CD4-positive, alpha-beta T cell treated with Interferon gamma for 1 hour (primary cell): ENCODE results near the gene ARMH1.
"Not testable (repeated sequence)": the region's sequence is repeated elsewhere in the genome, so short reads cannot be mapped to it uniquely, and the experiment has no call there.

Source experiments
- DNase-seq: peaks from one replicate; pipeline ENCODE4 v3.0.0-alpha.2; 2020

ARMH1 gene

GRCh38 chr1:44696101-44696500 lies 21.6 kb downstream of the ARMH1 start:
- DNase-seq = no peak

DNA sequence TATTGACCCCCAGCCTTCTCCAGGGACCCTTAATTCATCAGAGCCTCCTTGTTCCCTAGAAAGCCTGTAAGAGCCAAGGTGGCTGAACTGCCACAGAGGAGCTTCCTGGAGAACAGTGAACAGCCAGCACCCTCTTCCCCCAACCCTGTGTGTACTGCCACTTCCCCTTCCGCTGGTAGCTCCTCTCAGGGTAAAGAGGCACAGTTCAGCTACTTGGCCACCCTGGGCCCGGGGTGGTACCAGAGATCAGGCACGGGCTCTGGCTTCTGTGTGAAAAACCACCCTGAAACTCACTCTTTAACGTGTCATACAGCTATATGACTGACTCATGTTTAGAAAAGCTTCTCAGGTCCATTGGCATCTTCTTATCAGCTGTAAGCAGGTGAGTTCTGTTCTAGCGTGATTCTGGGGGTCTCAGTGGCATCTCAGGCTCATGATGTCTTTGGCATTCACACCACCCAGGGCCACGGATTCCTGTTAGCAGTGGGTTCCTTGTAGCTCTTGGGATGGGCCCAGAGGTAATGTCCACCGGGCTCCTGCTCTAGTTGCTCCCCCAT lies 22.4 kb downstream of the ARMH1 start:
- peak; percentile 37 for DNase-seq

- DNase-seq = no peak
These were observed 23.6 kb downstream of the ARMH1 start for GRCh38 chr1:44698138-44698537.

DNA sequence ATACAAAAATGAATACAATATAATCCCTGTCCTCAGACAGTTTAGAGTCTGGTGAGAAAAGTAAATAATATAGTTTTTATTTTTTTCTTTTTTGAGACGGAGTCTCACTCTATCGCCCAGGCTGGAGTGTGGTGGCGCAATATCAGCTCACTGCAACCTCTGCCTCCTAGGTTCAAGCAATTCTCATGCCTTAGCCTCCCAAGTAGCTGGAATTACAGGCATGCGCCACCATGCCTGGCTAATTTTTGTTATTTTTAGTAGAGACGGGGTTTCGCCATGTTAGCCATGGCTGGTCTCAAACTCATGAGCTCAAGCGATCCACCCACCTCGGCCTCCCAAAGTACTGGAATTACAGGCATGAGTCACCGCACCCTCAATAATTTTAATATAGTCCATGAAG lies 24.9 kb downstream of the ARMH1 start:
- DNase-seq = not testable (repeated sequence)

- no peak for DNase-seq
These were observed 26.1 kb downstream of the ARMH1 start for GRCh38 chr1:44700573-44700972.

- no peak for DNase-seq
These were observed 26.6 kb downstream of the ARMH1 start for GRCh38 chr1:44701141-44701573.

- DNase-seq = no peak
These were observed 31.0 kb downstream of the ARMH1 start for GRCh38 chr1:44705470-44705869.

DNA sequence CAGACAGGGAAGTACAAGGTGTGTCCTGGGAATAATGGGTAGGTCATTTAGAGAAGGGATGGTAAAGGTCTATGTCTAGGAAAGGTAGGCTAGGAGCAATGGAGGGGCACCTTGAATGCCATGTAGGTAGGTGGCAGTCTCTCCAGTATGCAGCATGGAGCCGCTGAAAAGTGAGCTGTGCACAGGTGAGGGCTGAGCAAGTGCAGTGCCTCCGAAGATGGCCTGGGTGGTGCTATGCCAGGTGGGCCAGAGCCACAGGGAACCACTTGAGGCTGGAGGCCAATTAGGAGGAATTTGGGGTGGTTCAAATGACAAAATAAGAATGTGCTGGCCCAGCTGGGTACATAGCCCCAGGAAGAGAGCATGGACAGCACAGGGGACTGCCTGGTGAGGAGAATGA lies 31.4 kb downstream of the ARMH1 start:
- no peak for DNase-seq

- no peak for DNase-seq
These were observed 32.8 kb downstream of the ARMH1 start for GRCh38 chr1:44707112-44707881.

DNA sequence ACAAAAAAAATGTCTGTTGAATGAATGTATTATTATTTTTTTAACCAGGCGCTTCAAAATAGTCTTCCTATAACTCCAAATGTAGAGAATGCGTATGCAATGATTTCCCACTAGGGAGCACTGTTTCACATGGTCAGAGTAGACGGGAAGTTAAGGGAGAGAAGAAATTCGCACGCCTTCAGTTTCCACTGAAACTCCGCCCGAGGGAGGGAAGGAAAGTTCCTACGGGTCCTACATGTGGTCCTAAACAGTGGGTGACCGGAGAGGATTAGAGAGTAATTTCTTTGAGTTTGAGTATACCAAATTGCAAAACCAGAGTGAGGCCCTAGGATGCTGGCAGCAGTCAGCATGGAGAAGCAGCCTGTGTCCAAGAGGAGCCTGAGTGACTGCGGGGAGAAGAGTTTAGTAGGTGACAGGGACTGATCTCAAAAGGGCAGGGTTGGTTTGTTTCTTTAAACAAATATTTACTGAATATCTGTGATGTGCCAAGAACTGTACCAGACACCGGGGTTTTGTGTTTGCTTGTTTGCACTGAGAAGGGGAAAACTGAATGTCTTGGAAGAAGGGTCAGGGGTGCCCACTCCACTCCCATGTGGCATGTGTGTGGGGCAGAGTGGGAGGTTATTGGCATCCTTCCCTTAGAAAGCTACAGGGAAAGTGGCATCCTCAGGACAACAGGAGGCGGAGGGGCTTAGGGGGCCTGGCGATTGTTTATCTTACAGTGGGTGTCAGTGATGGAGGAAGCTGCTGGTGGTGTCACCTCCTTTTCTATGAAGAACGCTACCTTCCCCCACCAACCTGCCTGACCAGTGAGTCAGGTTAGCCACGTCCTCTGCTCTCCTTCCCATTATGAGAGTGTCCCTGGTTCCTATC lies 33.7 kb downstream of the ARMH1 start:
- DNase-seq = no peak

GRCh38 chr1:44713321-44713781 lies 38.8 kb downstream of the ARMH1 start:
- no peak for DNase-seq

- DNase-seq = no peak
These were observed 40.0 kb downstream of the ARMH1 start for GRCh38 chr1:44714532-44714931.

DNA sequence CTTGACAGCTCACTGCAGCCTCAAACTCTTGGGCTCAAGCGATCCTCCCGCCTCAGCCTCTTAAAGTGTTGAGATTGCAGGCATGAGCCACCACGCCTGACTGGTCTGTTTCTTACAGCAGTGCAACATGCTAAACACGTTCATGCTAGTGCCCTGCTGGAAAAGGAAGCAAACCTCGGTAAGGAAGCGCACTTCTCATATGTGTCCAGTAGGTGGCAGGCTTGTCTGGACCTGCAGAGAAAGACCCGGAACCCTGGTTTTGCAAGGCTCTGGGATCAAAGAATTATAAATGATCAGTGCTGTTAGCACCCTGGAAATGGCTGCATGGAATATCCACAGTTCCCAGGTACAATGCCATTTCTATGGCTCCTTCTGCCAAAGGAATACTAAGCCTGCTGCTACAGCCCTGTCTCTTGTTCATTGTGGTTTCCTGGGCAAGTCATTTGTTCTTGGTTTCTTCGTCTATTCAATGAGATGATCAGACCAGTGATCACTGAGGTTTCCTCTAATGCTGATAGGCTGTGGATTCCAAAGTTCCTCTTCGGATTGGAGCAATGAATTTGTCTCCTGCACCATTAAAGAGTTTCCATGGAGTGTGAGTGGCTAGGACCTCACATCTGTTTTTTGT lies 40.5 kb downstream of the ARMH1 start:
- DNase-seq = peak; percentile 70

DNA sequence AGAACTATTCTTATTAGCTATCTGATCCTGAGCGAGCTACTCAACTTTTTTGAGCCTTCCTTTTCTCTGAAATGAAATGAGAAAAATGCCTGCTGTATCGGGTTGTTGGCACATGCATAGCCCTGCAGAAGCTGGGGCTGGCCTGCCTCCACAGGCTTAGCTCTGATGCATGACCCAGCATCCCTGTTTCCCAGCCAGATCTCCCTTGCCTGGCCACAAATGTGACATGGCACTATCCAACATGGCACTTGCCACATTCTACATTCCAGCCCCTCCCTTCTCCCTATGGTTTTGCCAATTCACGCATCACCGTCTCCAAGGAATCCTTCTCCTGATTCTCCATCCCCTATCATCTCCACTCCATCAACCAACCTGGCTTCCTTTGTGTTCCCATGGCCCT lies 42.6 kb downstream of the ARMH1 start:
- DNase-seq = no peak

GRCh38 chr1:44717653-44718052 lies 43.1 kb downstream of the ARMH1 start:
- no peak for DNase-seq

DNA sequence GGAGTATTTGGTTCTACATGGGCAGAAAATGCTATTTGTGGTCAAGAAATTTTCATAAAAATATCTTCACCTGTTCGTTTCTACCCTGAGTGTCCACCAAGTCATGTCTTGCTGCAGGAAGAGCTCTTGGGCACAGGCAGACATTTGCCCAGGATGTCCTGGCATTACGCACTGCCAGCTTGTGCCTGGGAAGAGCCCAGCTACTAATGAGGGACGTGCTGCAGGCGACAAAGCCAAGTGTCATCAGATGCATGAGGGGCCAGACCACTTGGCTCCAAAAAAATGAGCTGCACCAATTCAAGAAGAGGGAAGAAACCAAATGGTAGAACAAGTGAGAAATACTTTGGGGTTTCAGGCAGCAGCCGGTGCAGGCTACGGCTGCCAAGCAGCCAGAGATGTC lies 43.6 kb downstream of the ARMH1 start:
- no peak for DNase-seq

DNA sequence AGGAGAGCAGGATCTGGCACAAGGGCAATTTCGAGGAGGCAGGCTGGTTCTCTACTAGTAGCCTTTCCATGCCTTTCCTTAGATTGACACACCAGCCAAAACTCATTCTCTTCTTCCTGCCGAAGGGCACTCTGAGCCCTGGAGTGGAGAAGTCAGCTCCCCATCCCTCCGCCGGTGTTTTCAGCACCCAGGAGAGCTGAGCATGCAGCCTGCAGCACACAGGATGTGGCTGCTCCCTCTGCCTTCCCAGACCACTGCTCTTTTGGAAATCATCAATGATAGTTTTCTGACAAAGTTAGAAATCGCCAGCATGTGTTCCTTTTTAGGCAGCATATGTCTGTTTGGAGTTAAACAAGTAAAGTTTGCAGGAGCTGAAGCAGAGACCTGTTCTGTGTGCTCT lies 44.8 kb downstream of the ARMH1 start:
- DNase-seq = no peak

- DNase-seq = no peak
These were observed 45.8 kb downstream of the ARMH1 start for GRCh38 chr1:44720281-44720680.

DNA sequence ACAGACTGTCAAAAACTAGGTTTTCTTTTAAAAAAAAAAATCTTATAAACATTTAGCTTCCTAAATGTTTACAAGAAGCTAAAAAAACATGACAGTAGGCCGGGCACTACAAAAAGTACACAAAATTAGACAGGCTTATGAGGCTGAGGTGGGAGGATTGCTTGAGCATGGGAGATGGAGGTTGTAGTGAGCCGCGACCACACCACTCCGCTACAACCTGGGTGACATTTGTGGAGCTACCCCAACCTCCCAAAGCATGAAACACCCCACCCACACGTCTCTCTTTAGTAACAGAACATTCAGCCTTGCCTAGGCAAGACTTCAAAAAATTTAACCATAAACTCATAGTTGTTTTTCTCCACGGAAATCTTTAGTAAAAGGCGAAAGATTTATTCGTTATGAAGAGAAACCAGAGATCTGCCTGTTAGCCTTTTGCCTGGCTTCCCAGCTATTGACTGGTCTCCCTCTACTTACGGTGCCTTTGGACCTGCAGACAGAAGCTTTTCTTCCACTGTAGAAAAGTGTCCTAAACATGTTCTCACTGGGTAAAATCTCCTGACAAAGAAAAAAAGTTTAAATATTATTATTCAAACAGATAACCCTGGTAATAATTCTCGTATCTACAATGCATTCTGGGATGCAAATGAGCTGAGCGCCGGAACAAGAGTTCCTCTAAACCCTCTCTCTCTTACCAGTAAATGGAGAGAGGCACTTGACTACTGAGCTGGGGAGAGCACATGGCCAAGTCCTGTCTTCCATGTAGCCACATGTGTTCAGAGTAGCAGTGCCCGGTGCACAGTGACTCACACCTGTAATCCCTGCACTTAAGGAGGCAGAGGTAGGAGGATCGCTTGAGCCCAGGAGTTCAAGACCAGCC lies 47.2 kb downstream of the ARMH1 start:
- DNase-seq = peak; percentile 89

DNA sequence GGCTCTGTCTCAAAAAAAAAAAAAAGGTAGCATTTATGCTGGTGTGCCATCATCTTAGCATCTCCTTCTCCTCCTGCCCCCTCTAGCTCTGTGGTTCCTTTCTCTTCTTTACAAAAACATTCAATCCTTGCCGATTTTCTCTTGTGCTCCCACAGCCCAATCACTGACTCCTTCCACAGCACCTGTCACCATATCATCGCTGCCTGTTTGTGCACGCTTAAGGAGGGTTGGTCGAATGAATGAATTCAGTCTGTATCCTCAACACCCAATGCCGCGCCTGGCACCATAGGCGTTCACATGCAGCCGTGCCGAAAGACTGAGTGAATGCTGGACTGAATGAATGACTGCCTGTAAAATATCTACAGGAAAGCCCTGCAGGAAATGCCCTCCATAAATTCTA lies 48.5 kb downstream of the ARMH1 start:
- DNase-seq = no peak

DNA sequence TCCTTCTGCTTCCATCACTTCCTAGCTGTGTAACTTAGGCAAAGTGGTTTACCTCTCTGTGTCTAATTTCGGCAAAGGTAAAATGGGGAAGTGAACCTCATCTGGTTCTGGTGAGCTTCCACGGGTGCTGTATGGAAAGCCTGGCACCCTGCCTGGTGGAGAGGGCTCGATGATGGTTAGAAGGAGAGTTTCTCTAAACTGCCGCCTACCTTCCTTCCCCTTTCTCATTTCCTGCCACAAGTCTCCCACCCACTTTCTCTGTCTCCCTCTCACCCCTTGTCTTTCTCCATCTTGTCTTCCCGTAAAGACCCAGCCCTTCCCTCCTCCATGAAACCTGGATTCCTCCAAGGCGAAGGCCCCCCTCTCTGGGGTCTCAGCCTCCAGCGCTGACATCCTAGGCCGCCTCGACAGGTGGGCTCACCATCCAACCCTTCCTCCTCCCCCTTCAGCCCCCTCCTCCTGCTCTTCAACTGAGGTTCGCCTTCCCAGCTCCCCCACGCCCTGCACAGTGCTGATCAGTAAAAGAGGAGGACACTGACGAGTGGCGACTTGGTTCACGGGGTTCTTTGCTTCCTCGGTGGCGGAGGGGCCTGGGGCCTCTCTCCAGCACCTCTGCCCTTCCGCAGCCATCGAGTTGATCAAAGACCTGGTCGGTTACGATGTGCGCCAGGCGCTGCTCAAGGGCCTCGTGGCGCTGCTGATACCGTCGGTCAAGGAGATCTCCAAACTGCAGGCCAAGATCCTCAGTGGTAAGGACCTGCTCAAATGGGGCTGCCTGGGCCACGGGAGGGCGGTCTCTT lies 49.2 kb downstream of the ARMH1 start:
- peak; percentile 58 for DNase-seq
